CD4-positive, alpha-beta T cell treated with Interleukin-12 subunit alpha and Interleukin-12 subunit beta, for 1 hour (primary cell): ENCODE data around the gene PRDX3.
"Not testable (repeated sequence)": the region's sequence is repeated elsewhere in the genome, so short reads cannot be mapped to it uniquely, and the experiment has no call there.

Experiments
- DNase-seq: peaks from one replicate; pipeline ENCODE4 v3.0.0-alpha.2; 2020

PRDX3 gene

GRCh38 chr10:119205894-119206602, 27.4 kb upstream of the PRDX3 start:
- peak; percentile 46 for DNase-seq

GRCh38 chr10:119203006-119203405, 24.4 kb upstream of the PRDX3 start:
- DNase-seq: no peak

DNA sequence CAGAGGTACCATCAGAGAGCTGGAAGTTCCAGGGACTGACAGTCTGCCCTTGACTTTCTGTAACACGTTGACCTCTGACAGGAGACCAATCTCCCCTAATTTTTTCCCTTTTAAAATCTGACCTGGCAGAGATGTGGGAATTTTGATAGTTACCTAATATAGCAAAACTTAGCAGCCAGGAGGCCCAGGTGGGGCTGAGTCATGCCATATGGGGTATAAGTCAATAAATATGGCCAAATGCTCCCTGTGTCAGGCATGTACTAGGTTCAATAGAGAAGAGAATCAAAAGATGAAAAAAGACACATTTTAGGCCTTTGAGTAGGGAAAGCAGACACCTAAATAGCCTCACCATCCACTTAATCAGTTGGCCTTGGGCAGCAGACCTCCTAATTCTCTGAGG, 22.6 kb upstream of the PRDX3 start:
- DNase-seq: no peak

- DNase-seq: peak; percentile 65
Observed at GRCh38 chr10:119199231-119199992, 20.8 kb upstream of the PRDX3 start.

GRCh38 chr10:119198438-119198837, 19.8 kb upstream of the PRDX3 start:
- DNase-seq: peak; percentile 33

GRCh38 chr10:119197921-119198320, 19.3 kb upstream of the PRDX3 start:
- DNase-seq: no peak

GRCh38 chr10:119191881-119192280, 13.3 kb upstream of the PRDX3 start:
- DNase-seq: no peak

DNA sequence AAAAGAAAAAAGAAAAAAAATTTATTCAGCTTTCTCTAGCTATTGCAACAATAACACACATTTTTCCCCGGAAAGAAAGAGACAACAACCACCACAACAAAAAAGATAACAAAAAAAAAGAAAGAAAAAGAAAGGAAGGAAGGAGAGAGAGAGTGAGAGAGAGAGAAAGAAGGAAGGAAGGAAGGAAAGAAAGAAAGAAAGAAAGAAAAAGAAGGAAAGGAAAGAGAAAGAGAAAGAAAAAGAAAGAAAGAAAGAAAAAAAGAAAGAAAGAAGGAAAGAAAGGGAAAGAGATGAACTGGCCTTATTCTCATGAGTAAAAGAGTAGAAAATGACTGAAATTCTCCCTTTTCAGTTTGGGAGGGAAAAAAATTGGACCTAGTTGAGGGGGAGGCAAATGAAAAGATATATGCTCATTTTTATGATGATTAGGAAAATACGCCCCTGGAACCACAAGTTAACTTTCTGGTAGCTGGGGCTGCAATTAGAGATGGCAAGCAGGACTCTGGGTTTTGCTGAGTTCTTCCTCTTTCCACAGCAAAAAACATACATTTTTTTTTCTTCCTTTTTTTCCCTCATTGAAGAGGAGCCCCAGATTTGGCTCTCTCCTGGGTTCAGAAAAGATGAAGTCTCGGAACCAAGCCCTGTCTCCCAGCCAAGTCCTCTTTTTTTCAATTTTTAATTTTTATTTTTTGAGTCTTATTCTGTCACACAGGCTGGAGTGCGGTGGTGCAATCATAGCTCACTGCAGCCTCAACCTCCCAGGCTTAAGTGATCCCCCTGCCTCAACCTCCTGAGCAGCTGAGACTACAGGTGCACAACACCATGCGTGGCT, 12.6 kb upstream of the PRDX3 start:
- no peak for DNase-seq

GRCh38 chr10:119190353-119190752, 11.7 kb upstream of the PRDX3 start:
- DNase-seq: no peak

- DNase-seq: peak; percentile 22
Observed at GRCh38 chr10:119189811-119190282, 11.2 kb upstream of the PRDX3 start.

DNA sequence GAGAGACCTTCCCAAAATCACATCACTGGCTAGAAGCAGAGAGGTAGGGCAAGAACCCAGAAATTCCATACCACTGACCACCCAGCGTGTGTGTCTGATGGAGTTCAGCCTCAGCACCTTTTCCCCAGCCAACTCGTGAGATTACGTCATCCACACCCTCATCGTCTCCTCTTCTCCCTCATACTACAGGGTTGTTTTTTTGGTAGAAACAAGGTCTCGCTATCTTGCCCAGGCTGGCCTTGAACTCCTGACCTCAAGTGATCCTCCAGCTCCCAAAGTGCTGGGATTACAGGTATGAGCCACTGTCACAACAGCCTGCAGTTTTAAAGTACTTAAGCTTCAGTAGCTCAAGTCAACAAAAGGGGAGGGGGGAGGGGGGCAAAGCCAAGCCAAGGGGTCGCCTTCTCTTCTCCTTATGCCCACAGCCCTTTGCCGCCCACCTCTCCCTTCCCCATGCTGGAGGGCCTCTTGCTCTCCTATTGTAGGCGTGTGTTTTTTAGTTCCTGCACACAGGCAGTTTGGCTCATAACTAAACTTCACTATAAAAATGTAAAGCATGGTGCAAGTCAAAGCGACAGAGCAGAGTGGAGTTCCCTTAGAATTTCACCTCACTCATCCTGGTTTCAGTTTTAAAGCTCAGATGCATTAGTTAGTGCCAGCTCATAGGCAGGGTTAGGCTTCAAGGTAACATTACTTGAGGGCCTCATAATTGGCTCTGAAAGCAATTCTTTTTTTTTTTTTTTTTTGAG, 5.2 kb upstream of the PRDX3 start:
- no peak for DNase-seq

DNA sequence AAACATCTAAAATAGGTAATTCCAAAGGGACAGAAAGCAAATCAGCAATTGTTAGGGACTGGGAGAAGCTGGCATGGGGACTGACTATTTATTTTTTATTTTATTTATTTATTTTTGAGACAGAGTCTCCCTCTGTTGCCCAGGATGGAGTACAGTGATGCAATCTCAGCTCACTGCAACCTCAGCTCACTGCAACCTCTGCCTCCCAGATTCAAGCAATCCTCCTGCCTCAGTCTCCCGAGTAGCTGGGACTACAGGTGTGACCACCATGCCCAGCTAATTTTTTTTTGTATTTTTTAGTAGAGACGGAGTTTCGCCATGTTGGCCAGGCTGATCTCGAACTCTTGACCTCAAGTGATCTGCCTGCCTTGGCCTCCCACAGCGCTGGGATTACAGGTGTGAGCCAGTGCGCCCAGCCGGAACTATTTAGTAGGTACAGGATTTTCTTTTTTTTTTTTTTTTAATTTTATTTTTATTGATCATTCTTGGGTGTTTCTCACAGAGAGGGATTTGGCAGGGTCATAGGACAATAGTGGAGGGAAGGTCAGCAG, 2.3 kb upstream of the PRDX3 start:
- not testable (repeated sequence) for DNase-seq

- DNase-seq: no peak
Observed at GRCh38 chr10:119177708-119178371, 772 bp downstream of the PRDX3 start.

DNA sequence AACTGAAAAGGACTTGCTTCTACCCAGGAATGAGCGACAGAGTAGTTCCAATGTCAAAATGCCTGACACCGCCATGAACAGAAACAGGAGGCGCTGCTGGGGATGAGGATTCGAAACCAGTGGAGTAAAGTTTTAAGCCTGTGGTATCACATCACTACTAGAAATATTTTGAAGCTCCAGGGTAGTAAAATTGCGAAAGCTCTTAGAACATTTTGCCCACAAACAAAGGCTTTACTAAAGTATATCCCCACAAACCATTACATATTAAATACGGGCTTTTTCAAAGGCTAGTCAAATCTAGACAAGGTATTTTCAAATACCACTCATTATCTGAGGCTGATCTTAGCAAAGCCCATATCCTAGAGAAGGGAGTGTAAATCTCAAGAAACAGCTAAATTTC, 2.4 kb downstream of the PRDX3 start:
- no peak for DNase-seq

GRCh38 chr10:119174109-119174508, 4.5 kb downstream of the PRDX3 start:
- no peak for DNase-seq

GRCh38 chr10:119167041-119167440, 11.6 kb downstream of the PRDX3 start:
- DNase-seq: no peak

DNA sequence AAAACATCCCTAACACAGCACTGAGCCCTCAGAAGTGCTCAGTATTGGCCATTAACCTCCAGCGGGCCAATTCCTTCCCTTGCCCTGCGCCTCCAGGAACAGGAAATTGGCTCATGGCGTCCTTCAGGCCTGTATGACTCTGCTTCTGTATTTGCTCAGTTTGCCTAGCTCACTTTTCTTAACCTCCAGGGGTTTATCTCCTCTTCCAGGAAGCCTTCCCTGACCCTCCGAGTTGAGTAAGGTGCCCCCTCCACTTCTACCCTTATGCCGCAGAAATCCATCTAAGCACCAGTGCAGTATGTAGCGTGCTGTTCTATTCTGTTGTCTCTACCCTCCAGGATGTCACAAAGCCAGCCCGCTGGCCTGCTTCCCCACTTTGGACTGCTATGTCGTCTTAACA, 12.0 kb downstream of the PRDX3 start:
- no peak for DNase-seq

GRCh38 chr10:119166118-119166500, 12.5 kb downstream of the PRDX3 start:
- no peak for DNase-seq

DNA sequence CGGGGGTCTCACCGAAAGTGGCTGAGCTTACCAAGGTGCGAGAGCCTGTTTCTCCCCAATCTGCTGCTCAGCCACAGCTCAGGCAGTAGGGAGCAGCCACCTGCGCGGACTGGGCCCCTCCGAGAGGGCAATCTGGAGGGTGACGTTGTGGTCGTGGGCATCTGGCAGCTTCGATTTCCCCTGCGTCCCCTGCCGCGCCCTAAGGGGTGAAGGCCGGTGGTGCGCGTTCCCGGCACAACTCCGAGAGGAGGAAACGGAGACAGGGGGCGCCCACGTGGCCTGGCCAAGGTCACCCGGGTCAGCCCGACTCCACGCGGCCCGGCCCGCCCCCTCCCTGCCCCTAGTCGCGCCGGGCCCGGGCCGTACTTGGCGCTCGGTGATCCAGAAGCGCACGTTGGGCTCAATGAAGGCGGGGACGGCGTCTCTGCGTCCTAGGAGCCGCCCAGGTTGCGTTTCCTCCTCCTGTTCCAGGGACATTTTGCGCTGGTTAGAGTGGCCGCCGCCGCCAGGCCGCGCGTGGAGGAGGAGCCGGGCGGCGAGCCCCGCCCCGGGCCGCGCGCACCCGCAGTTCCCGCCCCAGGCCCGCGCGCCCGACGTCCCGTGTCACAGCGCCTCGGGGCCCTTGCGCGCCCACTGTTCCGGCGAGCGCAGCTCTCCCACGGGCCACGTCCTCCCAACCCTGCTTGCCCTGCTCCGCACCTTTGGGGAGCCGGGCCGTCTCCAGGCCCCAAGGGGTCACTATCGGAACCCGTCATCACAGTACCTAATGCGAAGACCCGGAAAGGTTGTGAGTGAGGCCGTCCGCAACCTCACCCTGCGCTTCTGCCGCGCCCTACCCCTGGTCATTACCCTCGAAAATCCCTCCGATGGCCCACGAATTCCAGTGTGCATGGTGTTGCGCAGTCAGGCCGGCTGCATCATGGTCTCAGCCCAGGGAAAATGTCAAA, 13.2 kb downstream of the PRDX3 start, which contains the start of gene SFXN4:
Gene SFXN4, minus strand, starts transcription at position 544 of the 947 bp plus-strand sequence. Its CDS starts 67 bp downstream, at position 477.
- DNase-seq: peak; percentile 83

GRCh38 chr10:119162452-119163092, 16.0 kb downstream of the PRDX3 start:
- DNase-seq: no peak
